Measurements from ENCODE around the gene UHRF2.

The UHRF2 gene

GRCh38 chr9:6552033-6552432 is 139.0 kb downstream of the UHRF2 start:
- no peak overlapping the region for H3K27ac ChIP-seq (ENCODE audit: insufficient read depth, low read depth, low read length, poor library complexity, severe bottlenecking)
- H3K36me3 ChIP-seq (ENCODE audit: control insufficient read depth, insufficient read depth, low read length) = peaks cover 4% of the 10 kb centered on the region
- no peak overlapping the region for H3K4me3 ChIP-seq (ENCODE audit: insufficient read depth, low read depth, low read length)
- no peaks in the 10 kb centered on the region for H3K27me3 ChIP-seq (ENCODE audit: control insufficient read depth, insufficient read depth, low read length, poor library complexity, severe bottlenecking)
- H3K9me3 ChIP-seq (ENCODE audit: control insufficient read depth, low read length) = no peaks in the 10 kb centered on the region
- peaks cover 6% of the 10 kb centered on the region for H3K4me1 ChIP-seq (ENCODE audit: control insufficient read depth, insufficient read depth, low read length)
- WGBS, 2 experiments = 88 to 95% methylated on average over 3 of the region's 3 CpGs

GRCh38 chr9:6552498-6553121 is 139.6 kb downstream of the UHRF2 start:
- Histone ChIP-seq H3K27ac (ENCODE audit: insufficient read depth, low read depth, low read length, poor library complexity, severe bottlenecking) (no peak overlapping the region), H3K4me1 (ENCODE audit: control insufficient read depth, insufficient read depth, low read length) (peaks cover 8% of the 10 kb centered on the region), H3K9me3 (ENCODE audit: control insufficient read depth, low read length) (no peaks in the 10 kb centered on the region), H3K36me3 (ENCODE audit: control insufficient read depth, insufficient read depth, low read length) (peaks cover 4% of the 10 kb centered on the region), H3K4me3 (ENCODE audit: insufficient read depth, low read depth, low read length) (no peak overlapping the region), H3K27me3 (ENCODE audit: control insufficient read depth, insufficient read depth, low read length, poor library complexity, severe bottlenecking) (no peaks in the 10 kb centered on the region)
- WGBS, 2 experiments = 94 to 97% methylated on average over 7 of the region's 7 CpGs

- H3K36me3 ChIP-seq (ENCODE audit: control insufficient read depth, insufficient read depth, low read length) = peaks cover 4% of the 10 kb centered on the region
- no peaks in the 10 kb centered on the region for H3K9me3 ChIP-seq (ENCODE audit: control insufficient read depth, low read length)
- WGBS, 2 experiments = 85 to 96% methylated on average over 1 of the region's 1 CpG
- H3K27me3 ChIP-seq (ENCODE audit: control insufficient read depth, insufficient read depth, low read length, poor library complexity, severe bottlenecking) = no peaks in the 10 kb centered on the region
- H3K4me1 ChIP-seq (ENCODE audit: control insufficient read depth, insufficient read depth, low read length) = peaks cover 15% of the 10 kb centered on the region
- no peak overlapping the region for H3K4me3 ChIP-seq (ENCODE audit: insufficient read depth, low read depth, low read length)
- no peak overlapping the region for H3K27ac ChIP-seq (ENCODE audit: insufficient read depth, low read depth, low read length, poor library complexity, severe bottlenecking)
Measured at GRCh38 chr9:6553866-6554265, 140.9 kb downstream of the UHRF2 start.
